Nucleus accumbens (tissue), 56 donors: ENCODE measurements around the gene PDE3A.
"Not testable (repeated sequence)": the region's sequence is repeated elsewhere in the genome, so short reads cannot be mapped to it uniquely, and the experiment has no call there.

Experiments used
- DNase-seq, 56 donors: peaks; one replicate each; lab custom pipeline; 2025; lab: John Stamatoyannopoulos, UW

The PDE3A gene

DNA sequence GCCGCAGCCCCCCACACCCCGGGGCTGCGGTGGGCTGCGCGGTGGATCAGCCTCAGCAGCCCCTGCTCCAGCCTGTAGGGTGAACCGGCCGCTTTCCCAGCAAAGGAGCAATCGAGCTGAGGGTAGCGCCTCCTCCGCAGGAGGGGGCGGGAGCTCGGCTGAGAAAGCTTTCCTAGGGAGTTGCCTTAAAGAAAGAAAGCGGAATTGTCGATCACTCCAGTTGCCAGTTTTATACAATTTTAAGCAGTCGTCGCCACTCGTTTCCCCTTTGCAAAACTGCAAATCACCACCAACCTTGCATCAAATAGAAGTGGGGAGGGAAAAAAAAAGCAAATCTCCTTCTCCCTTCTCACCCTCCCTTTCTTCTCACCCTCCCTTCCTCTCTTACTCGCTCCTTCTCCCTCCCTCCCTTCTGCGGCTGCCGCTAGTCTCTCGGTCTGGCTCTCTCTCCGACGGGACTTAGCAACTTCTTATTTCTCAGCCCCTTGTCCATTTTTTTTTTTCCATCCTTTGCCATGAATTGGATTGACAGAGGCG is at the start of gene PDE3A:
PDE3A (plus strand) TSS at position 424 of the 537 bp plus-strand sequence. CDS start 748 bp downstream, outside the sequence.
- DNase-seq: peak in 42 of 56 donors; percentile 2 to 69 (median 31)

DNA sequence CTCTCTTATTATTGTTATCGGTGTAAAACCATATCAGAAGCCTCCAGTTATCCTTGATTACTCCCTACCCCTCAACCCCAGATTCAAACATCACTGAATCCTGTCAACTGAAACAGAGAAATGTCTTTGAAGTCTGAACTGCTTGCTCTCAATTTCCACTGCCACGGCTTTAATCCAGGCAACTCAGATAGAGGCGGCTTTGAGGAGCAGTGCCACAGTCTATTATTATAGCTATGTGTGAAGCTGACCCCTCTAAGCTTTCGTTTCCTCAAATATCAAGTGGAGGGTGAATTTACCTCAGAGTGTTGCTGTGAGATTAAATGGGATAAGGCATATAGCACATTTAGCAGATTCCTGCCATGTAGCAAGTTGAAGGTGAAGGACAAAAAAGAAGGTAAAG is 49.0 kb upstream of the PDE3A start:
- no peak for DNase-seq

DNA sequence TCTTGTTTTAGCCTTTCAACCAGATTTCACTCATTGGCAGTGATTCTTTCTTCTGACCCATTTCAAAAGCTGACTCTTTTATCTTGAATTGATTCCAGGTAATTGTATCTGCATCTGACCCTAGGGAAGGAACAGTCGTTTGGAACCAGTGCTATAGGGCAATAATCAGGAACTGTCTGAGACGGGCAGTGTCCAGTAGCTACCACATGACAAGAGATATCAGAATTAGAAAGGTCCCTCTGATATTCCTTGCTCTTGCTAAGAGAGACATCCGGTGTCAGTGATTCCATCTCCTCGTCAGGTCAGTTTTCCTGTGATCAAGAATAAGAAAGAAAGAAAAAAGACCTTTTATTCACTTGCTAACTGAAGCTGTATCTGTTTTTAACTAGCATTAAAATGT is 47.8 kb upstream of the PDE3A start:
- DNase-seq: no peak

DNA sequence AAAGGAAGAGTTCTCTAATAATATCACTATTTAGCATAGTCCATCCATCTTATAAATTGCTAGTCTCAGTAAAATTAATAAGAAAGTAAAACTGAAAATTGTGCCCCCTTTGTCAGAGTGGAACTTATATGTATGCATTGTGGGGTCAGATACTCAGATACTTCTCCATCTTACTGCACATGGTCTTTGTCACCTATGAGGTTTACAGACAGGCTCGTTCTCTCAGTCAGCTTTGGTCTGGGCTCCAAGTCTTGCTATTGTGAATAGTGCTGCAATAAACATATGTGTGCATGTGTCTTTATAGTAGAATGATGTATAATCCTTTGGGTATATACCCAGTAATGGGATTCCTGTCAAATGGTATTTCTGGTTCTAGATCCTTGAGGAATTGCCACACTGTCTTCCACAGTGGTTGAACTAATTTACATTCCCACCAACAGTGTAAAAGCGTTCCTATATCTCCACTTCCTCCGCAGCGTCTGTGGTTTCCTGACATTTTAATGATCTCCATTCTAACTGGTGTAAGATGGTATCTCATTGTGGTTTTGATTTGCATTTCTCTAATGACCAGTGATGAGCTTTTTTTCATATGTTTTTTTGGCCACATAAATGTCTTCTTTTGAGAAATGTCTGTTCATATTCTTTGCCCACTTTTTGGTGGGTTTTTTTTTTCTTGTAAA is 37.4 kb upstream of the PDE3A start:
- not testable (repeated sequence) for DNase-seq

DNA sequence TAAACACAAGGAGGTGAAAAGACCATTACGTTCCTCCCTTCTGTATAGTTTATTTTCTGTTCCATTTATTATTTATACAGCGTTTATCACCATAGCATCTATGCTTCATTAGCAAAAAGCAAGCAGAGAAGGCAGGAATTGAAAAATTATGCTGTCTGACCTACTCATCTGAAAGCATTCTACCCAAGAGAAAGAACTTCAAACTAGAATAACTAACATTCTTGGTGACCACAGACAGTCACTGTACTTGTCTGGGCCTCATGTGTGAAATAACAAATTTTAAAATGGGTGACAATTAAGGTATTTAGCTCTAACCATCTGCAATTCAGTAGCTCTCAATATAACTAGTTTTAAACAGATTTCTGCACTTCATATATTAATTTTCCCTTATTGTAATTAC is 29.3 kb upstream of the PDE3A start:
- no peak for DNase-seq

DNA sequence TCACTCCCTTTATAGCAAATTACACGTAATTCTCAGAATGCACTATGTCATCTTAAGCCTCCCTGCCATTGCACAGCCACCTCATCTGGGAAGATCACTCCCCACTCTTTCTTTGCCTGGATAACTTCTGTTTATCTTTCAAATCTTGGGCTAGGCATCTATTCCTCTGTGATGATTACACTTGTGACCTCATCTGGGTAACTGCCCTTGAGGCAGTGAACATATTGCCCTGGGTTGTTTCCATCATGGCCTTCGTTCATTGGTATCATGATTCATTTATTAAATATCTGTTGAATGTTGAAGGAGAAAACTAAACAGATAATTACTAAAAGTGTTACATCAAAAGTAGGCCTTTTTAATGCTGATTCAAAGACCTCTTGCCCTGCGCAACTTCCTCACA is 26.2 kb upstream of the PDE3A start:
- DNase-seq: no peak

DNA sequence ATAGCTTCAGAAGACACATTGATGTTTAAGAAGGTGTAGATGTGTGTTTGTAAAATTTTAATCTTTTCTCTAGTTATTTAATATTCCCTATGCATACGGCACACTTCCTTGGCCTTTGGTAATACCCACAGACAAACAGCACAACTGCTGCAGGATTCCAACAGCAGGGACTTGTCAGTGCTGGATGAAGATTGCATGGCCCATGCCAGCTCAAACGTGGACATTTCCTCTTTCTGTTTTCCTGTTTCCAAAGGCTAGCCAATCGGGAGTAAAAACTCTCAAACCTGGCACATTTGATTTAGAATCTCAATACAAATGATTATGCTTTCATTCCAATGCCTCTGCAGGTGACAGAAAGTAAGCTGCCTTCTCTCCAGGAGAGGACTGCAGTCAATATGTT is 22.5 kb upstream of the PDE3A start:
- no peak for DNase-seq

DNA sequence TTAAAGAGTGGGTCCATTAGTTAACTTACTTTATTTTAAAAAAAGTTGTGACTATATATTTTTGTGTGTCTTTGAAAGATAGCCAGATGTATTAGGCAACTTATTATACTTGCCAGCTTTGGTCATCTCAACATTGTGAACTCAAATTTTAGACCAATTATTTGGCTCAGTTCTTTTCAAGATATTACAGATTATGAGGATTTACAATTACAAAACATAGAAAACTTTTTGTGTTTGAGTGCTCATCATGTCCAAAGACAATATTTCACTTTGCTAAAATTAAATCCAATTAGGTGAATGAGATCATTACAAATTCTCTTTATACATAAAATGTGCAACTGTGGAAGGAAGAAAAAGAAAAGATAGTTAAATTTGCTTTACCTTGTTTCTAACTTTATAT is 18.3 kb upstream of the PDE3A start:
- no peak for DNase-seq

DNA sequence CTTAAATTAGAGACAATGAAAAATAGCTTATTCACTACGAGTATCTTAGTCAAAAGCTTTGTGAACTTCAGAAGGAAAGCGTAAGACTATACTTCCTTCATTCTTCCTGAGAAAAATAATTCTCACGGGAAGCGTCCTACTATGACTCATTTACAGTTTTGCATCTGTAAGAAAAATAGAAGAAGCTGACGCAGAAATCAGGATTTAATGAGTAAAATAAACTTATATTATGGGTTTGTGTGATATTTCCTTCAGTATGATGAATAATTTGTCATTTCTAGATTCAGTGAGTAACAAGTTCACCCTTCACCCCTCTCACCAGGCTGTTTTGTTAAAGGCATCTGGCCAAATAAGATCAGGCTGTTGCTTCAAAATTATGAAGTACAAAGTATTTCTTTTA is 17.8 kb upstream of the PDE3A start:
- no peak for DNase-seq

DNA sequence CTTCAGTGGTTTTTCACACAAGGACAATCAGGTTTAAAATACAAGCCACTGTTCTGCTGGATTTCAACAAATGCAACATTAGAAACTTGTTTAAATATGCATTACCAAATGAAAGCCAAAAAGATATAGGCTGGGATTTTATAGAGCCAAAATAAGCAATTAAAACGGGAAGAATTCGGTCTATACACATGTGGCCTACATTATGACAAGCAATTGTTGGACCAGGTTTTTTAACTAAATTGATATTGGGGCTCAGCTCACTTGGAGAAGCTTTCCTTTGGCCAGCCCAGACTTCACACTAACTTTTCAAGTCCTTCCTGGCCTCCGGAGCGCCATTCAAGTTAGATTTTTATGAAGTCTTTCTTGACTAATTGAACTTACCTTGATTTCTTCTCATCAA is 16.9 kb upstream of the PDE3A start:
- no peak for DNase-seq

DNA sequence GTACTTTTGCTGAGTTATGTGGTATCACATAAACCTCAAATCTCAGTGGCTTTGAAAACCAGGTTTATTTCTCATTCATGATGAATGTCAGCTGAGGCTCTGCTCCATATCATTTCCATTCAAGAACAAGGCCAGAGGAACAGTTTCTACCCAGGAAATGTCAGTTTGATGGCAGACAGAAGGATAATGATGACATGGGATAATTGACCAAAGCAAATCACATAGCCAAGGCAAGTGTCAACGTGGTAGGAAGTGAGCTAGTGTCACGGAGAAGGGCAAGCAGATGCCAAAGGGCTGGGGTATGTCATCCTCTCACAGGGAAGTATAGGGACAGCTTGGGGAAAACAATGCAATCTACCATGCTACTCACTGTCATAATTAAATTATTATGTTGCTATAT is 12.3 kb upstream of the PDE3A start:
- DNase-seq: no peak

DNA sequence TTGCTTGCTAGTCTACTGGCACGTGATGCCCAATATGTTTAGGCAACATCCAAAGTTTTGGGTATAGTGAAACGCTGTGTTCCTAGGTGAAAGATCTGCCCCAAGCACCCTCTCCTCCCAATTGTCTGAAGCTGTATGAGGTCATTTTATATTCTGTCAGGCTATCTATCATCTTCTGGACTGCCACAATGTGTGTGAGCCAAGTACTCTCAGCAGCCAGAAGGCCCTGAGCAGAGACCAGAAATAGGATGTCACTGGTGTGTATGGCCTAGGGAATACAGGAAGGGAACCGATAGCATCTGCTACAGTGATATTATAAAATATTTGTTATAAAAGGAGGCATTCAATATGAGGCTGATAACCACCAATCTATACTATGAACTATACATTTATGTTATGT is 7.9 kb upstream of the PDE3A start:
- DNase-seq: no peak

DNA sequence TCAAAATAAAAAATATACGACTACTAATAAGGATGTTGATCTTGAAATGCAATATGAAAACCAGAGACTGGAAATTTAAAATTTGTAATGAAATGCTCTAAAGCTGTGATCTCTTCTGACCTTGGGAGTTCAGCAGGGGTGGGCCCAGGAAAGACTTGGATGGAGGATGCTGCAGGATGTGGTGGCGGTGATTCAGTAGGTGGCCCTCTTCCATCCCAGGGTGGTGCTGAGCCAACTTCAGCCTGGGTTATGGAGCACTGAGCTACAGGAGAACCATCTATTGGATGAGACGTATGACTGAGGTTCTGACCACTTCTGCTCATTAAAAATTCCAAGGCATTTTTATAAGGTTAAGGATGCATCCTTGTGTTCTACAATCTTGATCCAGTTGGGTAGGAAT is 6.9 kb upstream of the PDE3A start:
- DNase-seq: no peak

DNA sequence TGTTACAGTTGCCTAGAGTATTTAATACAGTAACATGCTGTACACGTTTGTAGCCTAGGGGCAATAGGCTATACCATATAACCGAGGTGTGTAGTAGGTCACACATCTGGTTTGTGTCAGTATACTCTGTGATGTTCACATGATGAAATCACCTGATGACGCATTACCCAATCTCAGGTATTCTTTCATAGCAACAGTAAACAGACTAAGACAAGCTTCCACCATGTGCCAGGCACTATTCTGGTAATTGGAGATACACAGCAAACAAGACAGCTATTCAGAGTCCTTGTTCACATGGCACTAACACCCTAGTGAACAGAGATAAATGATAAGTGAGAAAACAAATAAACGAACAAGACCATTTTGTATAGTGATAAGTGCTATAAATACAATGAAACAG is 3.8 kb upstream of the PDE3A start:
- DNase-seq: no peak

DNA sequence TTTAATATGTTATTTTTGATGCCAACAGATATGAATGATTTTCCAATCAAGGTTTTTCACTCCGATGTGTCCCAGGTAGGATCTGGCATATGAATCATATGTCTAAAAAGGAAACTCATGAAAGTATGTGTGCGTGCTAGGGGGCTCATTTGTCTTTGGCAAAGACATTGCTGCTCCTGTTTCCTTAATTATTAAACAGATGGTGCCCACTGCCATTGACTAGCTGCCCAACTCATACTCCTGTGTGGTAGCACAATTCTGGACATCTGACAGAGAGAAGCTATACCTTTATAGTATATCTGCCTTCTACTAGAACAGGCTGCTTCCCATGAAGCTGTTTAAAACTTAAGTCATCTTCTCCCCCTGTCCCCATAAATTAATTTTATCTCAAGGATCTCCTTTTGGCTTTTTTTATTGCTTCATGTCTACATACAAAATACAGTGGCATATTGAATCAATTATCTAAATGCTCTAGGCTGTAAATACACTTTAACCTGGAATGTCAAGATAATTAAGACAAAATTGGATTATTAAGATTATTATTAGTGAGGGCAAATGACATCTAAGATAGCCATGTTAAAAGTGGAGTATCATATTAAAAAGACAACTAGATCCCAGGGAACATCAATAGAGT is 1.4 kb upstream of the PDE3A start:
- no peak for DNase-seq

DNA sequence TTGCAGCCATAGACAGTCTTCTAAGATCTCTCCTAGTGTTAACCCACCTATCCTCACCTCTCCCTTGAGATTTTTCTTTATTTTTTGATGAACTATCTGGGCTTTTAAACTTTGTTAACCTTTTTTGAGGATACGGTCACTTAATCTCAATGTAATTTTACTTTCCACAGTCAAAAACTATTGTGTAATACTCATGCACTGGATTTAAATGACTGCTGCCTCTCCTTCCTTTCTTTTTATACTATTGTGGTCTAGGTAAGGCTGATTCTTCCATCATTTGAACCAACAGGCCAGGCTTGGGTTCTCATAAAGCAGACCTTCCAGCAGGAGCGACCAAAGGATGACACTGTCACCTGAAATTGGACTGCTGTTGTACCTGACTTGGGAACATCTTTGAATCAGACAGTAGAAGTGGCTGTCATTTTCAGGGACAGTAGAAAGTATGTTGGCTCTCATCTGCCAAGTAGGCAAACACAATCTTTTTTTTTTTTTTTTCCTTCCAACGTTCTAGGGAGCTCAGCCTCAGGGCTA is 689 bp upstream of the PDE3A start:
- peak in 4 of 56 donors; percentile 12 to 30 (median 22) for DNase-seq

DNA sequence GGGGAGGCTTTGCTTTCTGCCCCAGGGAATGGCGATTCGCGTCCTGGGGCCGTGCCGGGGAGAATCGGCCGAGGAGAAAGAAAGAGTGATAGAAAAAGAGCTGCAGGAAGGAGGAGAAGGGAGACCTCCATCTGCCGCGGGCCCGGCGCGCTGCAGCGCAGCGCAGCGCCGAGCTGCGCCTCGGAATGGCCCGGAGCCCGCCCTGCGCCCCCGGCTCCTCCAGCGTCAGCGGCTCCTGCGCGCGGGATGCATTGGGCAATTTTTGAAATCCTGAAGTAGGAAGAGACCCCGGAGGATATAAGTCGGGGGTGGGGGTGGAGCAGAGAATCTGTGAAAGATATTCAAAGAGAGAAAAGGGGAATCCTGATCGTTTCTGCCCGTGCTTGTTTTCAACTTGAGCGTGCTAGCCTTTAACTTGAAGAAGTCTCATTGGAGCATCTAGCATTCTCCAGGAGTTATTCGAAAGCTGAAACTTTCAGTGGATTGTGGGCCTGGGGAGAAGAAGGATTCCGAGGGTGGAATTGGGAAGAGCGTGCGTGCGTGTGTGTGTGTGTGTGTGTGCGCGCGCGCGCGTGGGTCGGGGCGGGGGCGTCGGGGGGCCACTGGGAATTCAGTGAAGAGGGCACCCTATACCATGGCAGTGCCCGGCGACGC is 441 bp downstream of the PDE3A start:
- peak in 26 of 56 donors; percentile 4 to 50 (median 33) for DNase-seq

DNA sequence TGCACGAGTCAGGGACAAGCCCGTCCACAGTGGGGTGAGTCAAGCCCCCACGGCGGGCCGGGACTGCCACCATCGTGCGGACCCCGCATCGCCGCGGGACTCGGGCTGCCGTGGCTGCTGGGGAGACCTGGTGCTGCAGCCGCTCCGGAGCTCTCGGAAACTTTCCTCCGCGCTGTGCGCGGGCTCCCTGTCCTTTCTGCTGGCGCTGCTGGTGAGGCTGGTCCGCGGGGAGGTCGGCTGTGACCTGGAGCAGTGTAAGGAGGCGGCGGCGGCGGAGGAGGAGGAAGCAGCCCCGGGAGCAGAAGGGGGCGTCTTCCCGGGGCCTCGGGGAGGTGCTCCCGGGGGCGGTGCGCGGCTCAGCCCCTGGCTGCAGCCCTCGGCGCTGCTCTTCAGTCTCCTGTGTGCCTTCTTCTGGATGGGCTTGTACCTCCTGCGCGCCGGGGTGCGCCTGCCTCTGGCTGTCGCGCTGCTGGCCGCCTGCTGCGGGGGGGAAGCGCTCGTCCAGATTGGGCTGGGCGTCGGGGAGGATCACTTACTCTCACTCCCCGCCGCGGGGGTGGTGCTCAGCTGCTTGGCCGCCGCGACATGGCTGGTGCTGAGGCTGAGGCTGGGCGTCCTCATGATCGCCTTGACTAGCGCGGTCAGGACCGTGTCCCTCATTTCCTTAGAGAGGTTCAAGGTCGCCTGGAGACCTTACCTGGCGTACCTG is 1.1 kb downstream of the PDE3A start:
- DNase-seq: peak in 43 of 56 donors; percentile 8 to 73 (median 31)

DNA sequence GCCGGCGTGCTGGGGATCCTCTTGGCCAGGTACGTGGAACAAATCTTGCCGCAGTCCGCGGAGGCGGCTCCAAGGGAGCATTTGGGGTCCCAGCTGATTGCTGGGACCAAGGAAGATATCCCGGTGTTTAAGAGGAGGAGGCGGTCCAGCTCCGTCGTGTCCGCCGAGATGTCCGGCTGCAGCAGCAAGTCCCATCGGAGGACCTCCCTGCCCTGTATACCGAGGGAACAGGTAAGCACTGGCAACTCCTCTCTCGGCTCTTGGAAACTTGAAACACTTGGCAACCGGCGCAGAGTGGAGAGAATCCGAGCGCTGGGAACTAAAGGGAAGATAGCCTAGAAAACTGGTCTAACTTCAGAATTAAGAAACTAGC is 1.7 kb downstream of the PDE3A start:
- peak in 21 of 56 donors; percentile 1 to 44 (median 12) for DNase-seq

DNA sequence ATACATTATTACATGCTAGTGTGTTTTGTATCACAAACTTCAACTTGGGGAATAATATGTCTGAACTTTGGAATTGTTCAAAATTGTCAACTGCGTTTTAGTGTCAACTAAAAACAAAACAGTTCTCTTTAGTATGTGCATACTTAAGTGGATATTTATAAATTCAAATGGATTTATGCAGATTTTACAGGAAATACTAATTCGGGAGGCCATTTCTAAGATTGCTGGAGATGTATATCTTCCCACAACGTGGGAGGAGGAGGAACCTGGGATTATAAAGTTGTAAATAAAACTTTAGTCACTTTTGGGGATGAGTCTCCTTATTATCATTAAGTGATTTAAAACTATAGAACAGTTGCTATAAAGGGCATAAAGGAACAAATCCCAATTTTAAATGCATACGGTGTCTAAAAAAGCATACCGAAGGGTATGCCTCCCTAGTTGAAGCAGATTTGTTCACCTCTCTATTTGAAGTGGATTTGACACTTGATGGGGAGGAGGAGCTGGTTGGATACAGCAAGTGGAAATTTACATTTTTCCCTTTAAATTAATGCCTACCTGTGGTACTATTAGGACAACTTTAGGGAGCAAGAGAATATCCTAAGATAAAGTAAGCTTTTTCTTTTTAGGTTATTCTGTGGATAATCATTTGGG is 2.7 kb downstream of the PDE3A start:
- no peak for DNase-seq
